K562 (cell line): ENCODE results near the gene WDR31. TPM values are rescaled to one million over a fixed set of nuclear protein-coding genes. Genes with fewer than 3 reads are reported as not detected.

Experiments
- BACH1 ChIP-seq: fragments of 200-800 bp; sonication (Bioruptor generic); IDR thresholded peaks from 2 replicates; pipeline ENCODE4 v1.6.1; 2016; ENCODE audit warnings: missing genetic modification characterization, missing compliant biosample characterization
- C11orf30 ChIP-seq: fragments of 450-650 bp; IDR thresholded peaks from 2 replicates; pipeline ENCODE4 v1.6.1; 2016; ENCODE audit warnings: low read depth, mild to moderate bottlenecking
- E4F1 ChIP-seq: fragments of 250-450 bp; sonication (Bioruptor Pico); IDR thresholded peaks from 2 replicates; pipeline ENCODE4 v1.5.0; 2021; ENCODE audit warnings: mild to moderate bottlenecking, borderline replicate concordance
- EGR1 ChIP-seq: fragments of 450-650 bp; conservative IDR thresholded peaks from 2 replicates; pipeline ENCODE4 v1.6.1; 2017; ENCODE audit warnings: mild to moderate bottlenecking
- FOXJ3 ChIP-seq: sonication (generic); formaldehyde crosslinking; IDR thresholded peaks from 2 replicates; pipeline ENCODE4 v1.4.0; 2020; ENCODE audit warnings: mild to moderate bottlenecking, missing genetic modification reagents
- KDM4B ChIP-seq, 2 experiments: fragments of 450-650 bp in 1 of 2; sonication (generic) in 1 of 2; IDR thresholded peaks; 2 replicates each; pipeline ENCODE4 v1.6.1; 2016 to 2017; ENCODE audit warnings: borderline replicate concordance in 2 of 2, antibody characterized with exemption in 1 of 2, low read depth in 1 of 2, mild to moderate bottlenecking in 1 of 2
- NFIX ChIP-seq: fragments of 250-450 bp; sonication (Bioruptor Pico); IDR thresholded peaks from 2 replicates; pipeline ENCODE4 v1.4.0; 2020; ENCODE audit warnings: low read depth, mild to moderate bottlenecking, moderate library complexity
- PHF8 ChIP-seq: fragments of 200-600 bp; sonication (generic); IDR thresholded peaks from 2 replicates; pipeline ENCODE4 v1.6.1; 2012; ENCODE audit warnings: mixed run types, mild to moderate bottlenecking, inconsistent platforms, low read length, moderate library complexity, borderline replicate concordance
- RAD21 ChIP-seq, 2 experiments: fragments of 250-450 bp in 1 of 2; fragments of 450-650 bp in 1 of 2; sonication (Bioruptor Pico) in 1 of 2; formaldehyde crosslinking in 1 of 2; IDR thresholded peaks in 1 of 2; conservative IDR thresholded peaks in 1 of 2; 2 replicates each; pipeline versions ENCODE4 v1.4.0 to v1.8.0; 2020 to 2022; ENCODE audit warnings: mild to moderate bottlenecking in 2 of 2, moderate library complexity in 1 of 2
- TGIF2 ChIP-seq: sonication (generic); formaldehyde crosslinking; IDR thresholded peaks from 2 replicates; pipeline ENCODE4 v1.8.1; 2022; ENCODE audit warnings: mild to moderate bottlenecking, missing genetic modification reagents, moderate library complexity
- USF2 ChIP-seq: sonication (generic); formaldehyde crosslinking; IDR thresholded peaks from 2 replicates; pipeline ENCODE4 v1.5.0; 2020; ENCODE audit warnings: missing genetic modification reagents
- VEZF1 ChIP-seq: fragments of 200-800 bp; sonication (Bioruptor generic); IDR thresholded peaks from 2 replicates; pipeline ENCODE4 v1.6.1; 2017; ENCODE audit warnings: missing genetic modification characterization, missing compliant biosample characterization
- ZC3H4 ChIP-seq: sonication (generic); formaldehyde crosslinking; IDR thresholded peaks from 2 replicates; pipeline ENCODE4 v1.9.0; 2021; ENCODE audit warnings: missing genetic modification reagents, borderline replicate concordance
- ZNF174 ChIP-seq: fragments of 250-450 bp; sonication (Bioruptor Pico); IDR thresholded peaks from 2 replicates; pipeline ENCODE4 v1.4.0; 2020; ENCODE audit warnings: mild to moderate bottlenecking
- ZNF282 ChIP-seq: sonication (generic); formaldehyde crosslinking; IDR thresholded peaks from 2 replicates; pipeline ENCODE4 v1.8.1; 2023; ENCODE audit warnings: missing genetic modification reagents
- polyA plus RNA-seq, 8 experiments: library from polyadenylated mRNA; depleted of rRNA in 4 of 8; stranded (reverse) in 5 of 8; unstranded in 3 of 8; fragments of >200 nt; fragmentation: Nextera tagmentation in 2 of 8; fragmentation: Illumina TruSeq in 1 of 8; extraction: Ambion mirVana in 2 of 8; extraction: Trizol in 1 of 8; gene quantifications; 2 replicates each; pipeline versions ENCODE4 v1.2.1 to v1.2.3, GENCODE V29; 2011 to 2014; ENCODE audit warnings: inconsistent platforms in 1 of 8, missing spikeins in 1 of 8
- total RNA-seq, 7 experiments: library from RNA; depleted of rRNA in 6 of 7; stranded (reverse); fragments of >200 nt in 6 of 7; fragmentation: Illumina TruSeq in 2 of 7; extraction: Trizol in 2 of 7; gene quantifications; 2 replicates each; pipeline versions ENCODE4 v1.2.1 to v1.2.3, GENCODE V29; 2011 to 2021; ENCODE audit warnings: low replicate concordance in 1 of 7
- TF ChIP-seq, protein P1 (sequence below): fragments of 250-450 bp; sonication (Bioruptor Pico); IDR thresholded peaks from 2 replicates; pipeline ENCODE4 v1.4.0; 2020; ENCODE audit warnings: mild to moderate bottlenecking, moderate library complexity, borderline replicate concordance
- TF ChIP-seq, protein P2 (sequence below): fragments of 450-650 bp; IDR thresholded peaks from 2 replicates; pipeline ENCODE4 v1.6.1; 2016; ENCODE audit warnings: missing biosample characterization, missing genetic modification characterization

The WDR31 gene
- total and polyA plus RNA-seq, 9 of the 15 experiments (the other 6 are each of a cell fraction or from before 2014, with no cell fraction given): 0.35 to 1.8 (median 0.95) TPM

DNA sequence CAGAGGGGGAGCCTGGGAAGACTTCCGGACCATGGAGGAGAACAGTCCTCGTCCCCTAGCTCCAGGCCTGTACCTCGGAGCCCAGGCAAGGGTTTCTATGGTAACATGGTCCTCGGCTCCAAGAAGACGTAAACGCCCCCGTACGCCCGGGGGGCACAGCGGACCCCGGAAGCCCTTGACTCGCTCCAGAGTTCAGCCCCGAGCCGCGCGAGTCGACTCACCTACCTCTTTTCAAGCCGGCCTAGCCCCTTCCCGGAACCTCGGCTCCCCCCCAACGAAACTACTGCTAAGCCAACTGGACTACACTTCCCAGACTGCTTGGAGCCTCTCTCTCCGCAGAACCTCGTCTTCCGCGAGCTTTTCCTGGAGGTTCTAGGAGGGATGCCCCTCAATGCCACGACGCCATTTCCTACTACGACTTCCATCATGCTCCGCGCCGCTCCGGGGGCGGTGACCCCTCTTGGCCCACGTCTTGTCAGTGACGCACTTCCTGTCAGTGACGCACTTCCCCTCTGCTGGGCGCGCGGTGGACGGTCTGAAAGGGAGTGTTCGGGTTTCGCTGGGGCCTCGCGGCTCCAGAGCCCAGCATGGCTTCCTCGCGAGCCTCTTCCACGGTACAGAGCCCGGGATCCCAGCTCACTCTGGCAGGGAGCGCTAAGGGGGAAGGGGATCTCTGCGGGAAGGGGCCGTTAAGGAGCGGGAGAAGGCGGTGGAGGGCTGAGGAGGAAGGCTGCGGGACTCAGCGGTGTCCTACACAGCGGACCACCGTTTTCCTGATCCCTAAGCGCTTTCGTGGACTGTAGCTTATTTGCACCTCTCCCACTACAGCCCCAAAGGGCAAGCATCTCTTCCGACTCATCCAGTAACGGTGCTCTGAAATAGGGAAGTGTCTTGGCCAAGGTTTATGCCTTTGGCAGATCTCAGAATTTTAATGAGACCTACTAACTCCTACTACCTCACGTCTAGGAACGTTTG is 64.6 kb downstream of the WDR31 start, which contains the start of the genes CDC26 and PRPF4 (continued):
- peak; percentile 85 for TF ChIP-seq VEZF1 (CRISPR knock-in tag)
- TF ChIP-seq E4F1 (CRISPR knock-in tag): no peak
- TF ChIP-seq NFIX (CRISPR knock-in tag): no peak
- peak; percentile 80 for TF ChIP-seq C11orf30
- peak; percentile 100 for TF ChIP-seq EGR1
- no peak for TF ChIP-seq BACH1 (tag)
- no peak; a peak in 1 of 4 replicates for TF ChIP-seq KDM4B (IDR thresholded peaks at IDR 0.05; ENCODE audit: borderline replicate concordance in 2 of 2, low read depth in 1 of 2)
- no peak; the same call in 1 of the 2 replicates for TF ChIP-seq TGIF2 (CRISPR knock-in tag)
- TF ChIP-seq, protein P1, sequence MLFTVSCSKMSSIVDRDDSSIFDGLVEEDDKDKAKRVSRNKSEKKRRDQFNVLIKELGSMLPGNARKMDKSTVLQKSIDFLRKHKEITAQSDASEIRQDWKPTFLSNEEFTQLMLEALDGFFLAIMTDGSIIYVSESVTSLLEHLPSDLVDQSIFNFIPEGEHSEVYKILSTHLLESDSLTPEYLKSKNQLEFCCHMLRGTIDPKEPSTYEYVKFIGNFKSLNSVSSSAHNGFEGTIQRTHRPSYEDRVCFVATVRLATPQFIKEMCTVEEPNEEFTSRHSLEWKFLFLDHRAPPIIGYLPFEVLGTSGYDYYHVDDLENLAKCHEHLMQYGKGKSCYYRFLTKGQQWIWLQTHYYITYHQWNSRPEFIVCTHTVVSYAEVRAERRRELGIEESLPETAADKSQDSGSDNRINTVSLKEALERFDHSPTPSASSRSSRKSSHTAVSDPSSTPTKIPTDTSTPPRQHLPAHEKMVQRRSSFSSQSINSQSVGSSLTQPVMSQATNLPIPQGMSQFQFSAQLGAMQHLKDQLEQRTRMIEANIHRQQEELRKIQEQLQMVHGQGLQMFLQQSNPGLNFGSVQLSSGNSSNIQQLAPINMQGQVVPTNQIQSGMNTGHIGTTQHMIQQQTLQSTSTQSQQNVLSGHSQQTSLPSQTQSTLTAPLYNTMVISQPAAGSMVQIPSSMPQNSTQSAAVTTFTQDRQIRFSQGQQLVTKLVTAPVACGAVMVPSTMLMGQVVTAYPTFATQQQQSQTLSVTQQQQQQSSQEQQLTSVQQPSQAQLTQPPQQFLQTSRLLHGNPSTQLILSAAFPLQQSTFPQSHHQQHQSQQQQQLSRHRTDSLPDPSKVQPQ (CRISPR knock-in tag): no peak
- TF ChIP-seq, protein P2, sequence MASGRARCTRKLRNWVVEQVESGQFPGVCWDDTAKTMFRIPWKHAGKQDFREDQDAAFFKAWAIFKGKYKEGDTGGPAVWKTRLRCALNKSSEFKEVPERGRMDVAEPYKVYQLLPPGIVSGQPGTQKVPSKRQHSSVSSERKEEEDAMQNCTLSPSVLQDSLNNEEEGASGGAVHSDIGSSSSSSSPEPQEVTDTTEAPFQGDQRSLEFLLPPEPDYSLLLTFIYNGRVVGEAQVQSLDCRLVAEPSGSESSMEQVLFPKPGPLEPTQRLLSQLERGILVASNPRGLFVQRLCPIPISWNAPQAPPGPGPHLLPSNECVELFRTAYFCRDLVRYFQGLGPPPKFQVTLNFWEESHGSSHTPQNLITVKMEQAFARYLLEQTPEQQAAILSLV: no peak
- no peak for TF ChIP-seq ZNF174
- TF ChIP-seq ZNF282 (CRISPR knock-in tag): no peak
- TF ChIP-seq PHF8: peak; percentile 98
- no peak for TF ChIP-seq USF2 (CRISPR knock-in tag)
- no peak for TF ChIP-seq ZC3H4 (CRISPR knock-in tag)
- TF ChIP-seq FOXJ3 (CRISPR knock-in tag): no peak
- TF ChIP-seq RAD21 (CRISPR knock-in tag; conservative IDR thresholded peaks at IDR 0.05 in 1 of 2, IDR thresholded peaks at IDR 0.05 in 1 of 2): no peak
